Naive thymus-derived CD4-positive, alpha-beta T cell (primary cell): ENCODE data around the gene AKNAD1. TPM values are rescaled to one million over a fixed set of nuclear protein-coding genes. Genes with fewer than 3 reads are reported as not detected.

Experiments
- ATAC-seq: fragments of 150-1000 bp; cut with Tn5 transposase; 2 replicates; pipeline ENCODE4 v1.10.0; 2021; ENCODE audit warnings: mild to moderate bottlenecking, moderate library complexity
- CTCF ChIA-PET: fragments of 350-600 bp; sonication (Branson Sonifier 250); formaldehyde crosslinking; loops from one replicate; lab custom pipeline; 2021; ENCODE audit warnings: antibody characterized with exemption; lab: Charles Lee
- POLR2A ChIA-PET: fragments of 350-600 bp; sonication (Branson Sonifier 250); formaldehyde crosslinking; loops from one replicate; lab custom pipeline; 2021; ENCODE audit warnings: antibody characterized with exemption, inconsistent platforms; lab: Charles Lee
- DNase-seq, 9 donors: peaks; one replicate each; pipeline versions ENCODE4 v3.0.0 to v3.0.0-alpha.2; 2020 to 2022; ENCODE audit warnings: mixed read lengths in 1 of 9
- H3K27ac ChIP-seq: one replicate; pipeline ENCODE4 v1.7.0; 2013; ENCODE audit warnings: mild to moderate bottlenecking, low read depth, low read length, moderate library complexity
- H3K27me3 ChIP-seq, 2 donors: one replicate each; pipeline ENCODE4 v1.7.0; 2013; ENCODE audit warnings: low read length in 2 of 2, mild to moderate bottlenecking in 2 of 2, moderate library complexity in 2 of 2; ENCODE audit not compliant: control insufficient read depth in 2 of 2, insufficient read depth in 2 of 2
- H3K36me3 ChIP-seq, 3 experiments: 1 replicate in 2 of 3; 2 replicates in 1 of 3; pipeline ENCODE4 v1.7.0; 2013; ENCODE audit warnings: low read length in 3 of 3, mild to moderate bottlenecking in 3 of 3, moderate library complexity in 1 of 3; ENCODE audit not compliant: insufficient read depth in 3 of 3, control insufficient read depth in 2 of 3
- H3K4me1 ChIP-seq, 2 donors: one replicate each; pipeline ENCODE4 v1.7.0; 2013; ENCODE audit warnings: low read length in 2 of 2, mild to moderate bottlenecking in 2 of 2, moderate library complexity in 1 of 2; ENCODE audit not compliant: control insufficient read depth in 2 of 2, insufficient read depth in 2 of 2
- H3K4me3 ChIP-seq: 2 replicates; pipeline ENCODE4 v1.7.0; 2013; ENCODE audit warnings: mild to moderate bottlenecking, low read length
- H3K9me3 ChIP-seq, 3 experiments: 1 replicate in 2 of 3; 2 replicates in 1 of 3; pipeline ENCODE4 v1.7.0; 2013; ENCODE audit warnings: low read length in 3 of 3; ENCODE audit not compliant: control insufficient read depth in 2 of 3
- H3K27ac Mint-ChIP-seq, 9 donors: one replicate each; pipeline ENCODE4 v1.8.0; 2020 to 2022; ENCODE audit warnings: mixed read lengths in 9 of 9, mild to moderate bottlenecking in 8 of 9, moderate library complexity in 5 of 9, inconsistent platforms in 2 of 9
- H3K27me3 Mint-ChIP-seq, 5 donors: one replicate each; pipeline ENCODE4 v1.8.0; 2021 to 2022; ENCODE audit warnings: mixed read lengths in 5 of 5, mild to moderate bottlenecking in 1 of 5
- H3K36me3 Mint-ChIP-seq, 5 donors: one replicate each; pipeline ENCODE4 v1.8.0; 2020 to 2022; ENCODE audit warnings: mixed read lengths in 5 of 5, mild to moderate bottlenecking in 3 of 5, inconsistent platforms in 1 of 5
- H3K4me1 Mint-ChIP-seq, 7 donors: one replicate each; pipeline ENCODE4 v1.8.0; 2020 to 2022; ENCODE audit warnings: mixed read lengths in 7 of 7, mild to moderate bottlenecking in 3 of 7, inconsistent platforms in 1 of 7
- H3K4me3 Mint-ChIP-seq, 10 donors: one replicate each; pipeline ENCODE4 v1.8.0; 2020 to 2022; ENCODE audit warnings: mild to moderate bottlenecking in 10 of 10, mixed read lengths in 10 of 10, moderate library complexity in 6 of 10, inconsistent platforms in 2 of 10
- H3K9me3 Mint-ChIP-seq, 11 donors: one replicate each; pipeline ENCODE4 v1.8.0; 2020 to 2022; ENCODE audit warnings: mixed read lengths in 11 of 11, mild to moderate bottlenecking in 4 of 11, inconsistent platforms in 1 of 11, moderate library complexity in 1 of 11
- intact Hi-C, 2 donors: fragments of 100-400 bp; cut with micrococcal nuclease; formaldehyde crosslinking; loops; one replicate each; pipeline ENCODE4 v1.15.1; 2023
- polyA plus RNA-seq, 2 donors: library from polyadenylated mRNA; unstranded; fragments of 300-500 nt; fragmentation: Illumina TruSeq; gene quantifications; one replicate each; pipeline ENCODE4 v1.2.3, GENCODE V29; 2021
- total RNA-seq, 6 experiments: library from RNA in 5 of 6; stranded (reverse) in 5 of 6; gene quantifications; 1 replicate in 5 of 6; 2 replicates in 1 of 6; pipeline ENCODE4 v1.2.3 and lab custom pipeline; 2021 to 2026

Gene AKNAD1
- total RNA-seq (not detected), polyA plus RNA-seq (not detected), total RNA-seq (lab: John Stamatoyannopoulos, UW) (not detected)

GRCh38 chr1:108856994-108857393, at the start of gene AKNAD1:
TSS of gene AKNAD1 (minus strand) at chr1:108857094. CDS start at chr1:108852664, 4,430 bp downstream.
- Histone ChIP-seq H3K36me3 (no peaks in the 10 kb centered on the region), H3K9me3 (no peaks in the 10 kb centered on the region), H3K27ac (no peak within 1 kb of the TSS), H3K4me3 (no peak within 1 kb of the TSS), H3K27me3 (no peaks in the 10 kb centered on the region), H3K4me1 (no peaks in the 10 kb centered on the region)
- DNase-seq (no peak), ATAC-seq (no peak)
- H3K4me3 Mint-ChIP-seq: no peak within 1 kb of the TSS
- H3K27ac Mint-ChIP-seq: no peak within 1 kb of the TSS
- peaks cover 6 to 17% (median 14%) of the 10 kb centered on the region in 7 donors for H3K4me1 Mint-ChIP-seq
- peaks cover 8 to 46% (median 31%) of the 10 kb centered on the region in 5 donors for H3K27me3 Mint-ChIP-seq
- intact Hi-C loops: no loop called here
- POLR2A ChIA-PET: no interaction called here
- peaks cover 0 to 2% (median 0%) of the 10 kb centered on the region in 5 donors for H3K36me3 Mint-ChIP-seq
- H3K9me3 Mint-ChIP-seq: peaks cover 0 to 2% (median 0%) of the 10 kb centered on the region in 11 donors
- CTCF ChIA-PET: no interaction called here

GRCh38 chr1:108901106-108901505, 44.2 kb upstream of the AKNAD1 start:
- H3K4me3 Mint-ChIP-seq: no peak overlapping the region
- DNase-seq (no peak), ATAC-seq (no peak)
- Histone ChIP-seq H3K27me3 (no peaks in the 10 kb centered on the region), H3K27ac (no peak overlapping the region), H3K4me1 (no peaks in the 10 kb centered on the region), H3K36me3 (no peaks in the 10 kb centered on the region), H3K9me3 (no peaks in the 10 kb centered on the region), H3K4me3 (no peak overlapping the region)
- no peaks in the 10 kb centered on the region for H3K27me3 Mint-ChIP-seq
- H3K36me3 Mint-ChIP-seq: peaks cover 0 to 6% (median 0%) of the 10 kb centered on the region in 5 donors
- ChIA-PET CTCF (interaction anchor here (1.0 kb wide), 1 partner anchor 73 kb away, joined by 5 read pairs; no protein-coding TSS in a partner anchor), POLR2A (interaction anchor here (1.1 kb wide), 1 partner anchor 36 kb away, joined by 3 read pairs; no protein-coding TSS in a partner anchor)
- no peaks in the 10 kb centered on the region for H3K9me3 Mint-ChIP-seq
- H3K4me1 Mint-ChIP-seq: peaks cover 0 to 4% (median 1%) of the 10 kb centered on the region in 7 donors
- intact Hi-C loops: no loop called here
- no peak overlapping the region for H3K27ac Mint-ChIP-seq

- ATAC-seq: peak; percentile 82
- no peak overlapping the region for H3K27ac ChIP-seq
- intact Hi-C loops: loop anchor here (1.0 to 10.0 kb wide), 9 partner anchors 21 to 1113 kb away; partner anchors contain the start of genes PRPF38B (in 2 of the 2) and STXBP3 (in 2 of the 2)
- H3K36me3 ChIP-seq: no peaks in the 10 kb centered on the region
- Mint-ChIP-seq H3K9me3 (no peaks in the 10 kb centered on the region), H3K27me3 (peaks cover 0 to 4% (median 3%) of the 10 kb centered on the region in 5 donors), H3K4me3 (no peak overlapping the region), H3K4me1 (peaks cover 0 to 4% (median 1%) of the 10 kb centered on the region in 7 donors), H3K27ac (no peak overlapping the region), H3K36me3 (no peaks in the 10 kb centered on the region)
- POLR2A ChIA-PET: interaction anchor here (0.6 to 4.5 kb wide), 2 partner anchors 206 to 240 kb away, joined by 3 to 27 read pairs; partner anchors contain the start of gene PRPF38B
- no peaks in the 10 kb centered on the region for H3K9me3 ChIP-seq
- peak in 7 of 9 donors; percentile 30 to 67 (median 54) for DNase-seq
- H3K4me1 ChIP-seq: no peaks in the 10 kb centered on the region
- CTCF ChIA-PET: interaction anchor here (0.7 to 5.8 kb wide), 9 partner anchors 8 to 338 kb away, joined by 3 to 65 read pairs (median 3); partner anchors contain the start of gene PRPF38B
- no peaks in the 10 kb centered on the region for H3K27me3 ChIP-seq
- H3K4me3 ChIP-seq: no peak overlapping the region
These were observed 41.2 kb upstream of the AKNAD1 start for GRCh38 chr1:108897865-108898720.

- DNase-seq (no peak), ATAC-seq (no peak)
- no peaks in the 10 kb centered on the region for H3K27me3 ChIP-seq
- Mint-ChIP-seq H3K4me1 (peaks cover 0 to 4% (median 1%) of the 10 kb centered on the region in 7 donors), H3K27me3 (peaks cover 0 to 16% (median 12%) of the 10 kb centered on the region in 5 donors), H3K36me3 (peaks cover 0 to 2% (median 0%) of the 10 kb centered on the region in 5 donors), H3K9me3 (no peaks in the 10 kb centered on the region), H3K4me3 (no peak overlapping the region), H3K27ac (no peak overlapping the region)
- no peaks in the 10 kb centered on the region for H3K4me1 ChIP-seq
- no peak overlapping the region for H3K4me3 ChIP-seq
- CTCF ChIA-PET: interaction anchor here (0.6 to 5.8 kb wide), 6 partner anchors 8 to 252 kb away, joined by 3 to 65 read pairs (median 3); partner anchors contain the start of gene PRPF38B
- intact Hi-C loops: loop anchor here (5.0 to 10.0 kb wide), 2 partner anchors 384 to 1112 kb away; no protein-coding TSS in a partner anchor
- H3K36me3 ChIP-seq: no peaks in the 10 kb centered on the region
- no peaks in the 10 kb centered on the region for H3K9me3 ChIP-seq
- no peak overlapping the region for H3K27ac ChIP-seq
- POLR2A ChIA-PET: interaction anchor here (0.6 to 4.5 kb wide), 3 partner anchors 65 to 235 kb away, joined by 3 to 27 read pairs (median 3); partner anchors contain the start of genes HENMT1 and PRPF38B
These were observed 39.6 kb upstream of the AKNAD1 start for GRCh38 chr1:108896146-108897145.

GRCh38 chr1:108893141-108893530, 36.2 kb upstream of the AKNAD1 start:
- peak overlapping the region in 1 of 9 donors; percentile 2 for H3K27ac Mint-ChIP-seq
- no peak overlapping the region for H3K27ac ChIP-seq
- no peaks in the 10 kb centered on the region for H3K36me3 ChIP-seq
- H3K4me3 ChIP-seq: no peak overlapping the region
- no peaks in the 10 kb centered on the region for H3K9me3 ChIP-seq
- CTCF ChIA-PET: interaction anchor here (0.7 kb wide), 1 partner anchor 120 kb away, joined by 3 read pairs; no protein-coding TSS in a partner anchor
- H3K4me1 ChIP-seq: no peaks in the 10 kb centered on the region
- peaks cover 0 to 28% (median 18%) of the 10 kb centered on the region in 5 donors for H3K27me3 Mint-ChIP-seq
- DNase-seq: no peak
- intact Hi-C loops: loop anchor here in 1 of 2 donors (10.0 kb wide), 1 partner anchor 1108 kb away; no protein-coding TSS in a partner anchor
- H3K36me3 Mint-ChIP-seq: peaks cover 0 to 6% (median 0%) of the 10 kb centered on the region in 5 donors
- no peak for ATAC-seq
- no peaks in the 10 kb centered on the region for H3K9me3 Mint-ChIP-seq
- no peaks in the 10 kb centered on the region for H3K27me3 ChIP-seq
- H3K4me3 Mint-ChIP-seq: no peak overlapping the region
- H3K4me1 Mint-ChIP-seq: peaks cover 0 to 15% (median 1%) of the 10 kb centered on the region in 7 donors
- POLR2A ChIA-PET: no interaction called here
